Ovary (tissue), 3 donors: ENCODE results near the gene ZNF609.

Source experiments
- CTCF ChIP-seq, 3 donors: fragments of 450-650 bp in 2 of 3; fragments of 200-600 bp in 1 of 3; IDR thresholded peaks; one replicate each; pipeline versions ENCODE4 v1.5.1 to v1.8.0; 2016 to 2022; ENCODE audit warnings: antibody characterized with exemption in 3 of 3, mild to moderate bottlenecking in 1 of 3
- POLR2A ChIP-seq: fragments of 450-650 bp; IDR thresholded peaks from one replicate; pipeline ENCODE4 v1.6.1; 2017; ENCODE audit warnings: antibody characterized with exemption, mild to moderate bottlenecking, moderate library complexity
- donor health status: DM: no; HTN: no; CAD: no.

DNA sequence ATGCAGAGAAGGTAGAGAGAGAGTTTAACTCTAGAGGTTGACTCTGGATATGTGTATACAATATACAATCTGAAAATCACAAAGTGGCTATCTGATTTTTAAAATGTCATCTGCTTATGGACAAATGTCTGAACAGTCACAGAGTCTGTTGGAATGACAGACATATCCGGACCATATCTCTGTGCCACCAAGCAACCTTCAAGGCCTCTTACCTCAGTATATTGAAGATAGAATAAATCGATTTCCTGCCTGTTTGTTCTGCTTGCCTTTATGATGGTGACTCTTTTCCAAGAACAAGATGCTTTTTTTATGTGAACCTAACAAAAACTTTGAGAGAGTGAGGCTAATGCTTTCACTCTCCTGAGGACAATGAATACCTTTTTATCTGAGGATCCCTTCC lies 163.9 kb downstream of the ZNF609 start:
- TF ChIP-seq CTCF (IDR thresholded peaks at IDR 0.05) = no peak
- TF ChIP-seq POLR2A = no peak
